Embryonic facial prominence (tissue), 1 donor: ENCODE measurements around the gene ANKRD44.

Source experiments
- DNase-seq: peaks from one replicate; pipeline ENCODE4 v3.0.0-alpha.2; 2016; ENCODE audit errors: extremely low spot score

ANKRD44 gene

DNA sequence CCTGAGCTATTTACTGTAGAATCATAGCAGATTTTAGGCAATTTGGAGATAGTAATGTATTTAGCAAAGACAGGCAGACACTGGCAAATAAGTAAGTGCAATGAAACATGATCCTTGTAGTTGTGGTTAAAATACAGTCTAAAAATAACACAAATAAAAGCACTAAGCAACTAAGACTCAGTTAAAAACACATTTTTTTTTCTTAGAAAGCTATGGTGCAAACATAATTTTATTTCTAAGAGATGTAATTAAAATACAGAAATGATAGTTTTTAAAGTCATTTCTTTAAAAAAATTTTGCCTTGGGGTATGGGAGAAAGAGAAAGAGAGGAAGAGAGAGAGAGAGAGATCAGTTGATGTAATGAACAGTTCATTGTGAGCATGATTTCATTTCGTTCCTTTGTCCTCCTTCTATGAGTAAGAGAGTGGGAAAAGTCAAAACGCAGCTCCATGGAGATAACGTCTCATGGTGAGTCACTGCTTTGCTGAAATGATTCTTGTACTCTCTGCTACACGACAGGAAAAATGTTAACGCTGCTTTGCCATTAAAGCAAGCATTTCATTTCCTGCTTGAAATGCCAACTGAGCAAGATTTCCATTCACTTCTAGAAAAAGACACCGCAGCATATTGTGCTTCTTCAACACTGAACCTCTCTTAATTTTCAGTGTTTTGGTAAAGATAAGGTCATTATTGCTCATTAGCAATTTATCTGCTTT is 322.8 kb downstream of the ANKRD44 start:
- no peak for DNase-seq

DNA sequence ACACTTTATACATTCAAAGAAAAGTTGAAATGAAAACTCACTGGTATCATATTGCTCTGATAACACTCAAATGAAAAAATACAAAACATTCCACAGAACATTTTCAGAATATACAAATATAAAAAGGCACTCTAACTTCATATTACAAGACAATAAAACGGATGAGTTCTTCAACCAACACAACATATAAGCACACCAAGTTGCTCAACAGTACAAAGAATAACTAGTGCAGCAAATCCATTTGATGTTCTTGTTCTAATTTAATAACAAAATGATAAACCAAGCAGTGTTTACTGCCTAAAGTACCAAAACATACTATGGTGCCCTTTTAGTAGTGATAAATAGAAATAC is 323.3 kb downstream of the ANKRD44 start:
- no peak for DNase-seq

DNA sequence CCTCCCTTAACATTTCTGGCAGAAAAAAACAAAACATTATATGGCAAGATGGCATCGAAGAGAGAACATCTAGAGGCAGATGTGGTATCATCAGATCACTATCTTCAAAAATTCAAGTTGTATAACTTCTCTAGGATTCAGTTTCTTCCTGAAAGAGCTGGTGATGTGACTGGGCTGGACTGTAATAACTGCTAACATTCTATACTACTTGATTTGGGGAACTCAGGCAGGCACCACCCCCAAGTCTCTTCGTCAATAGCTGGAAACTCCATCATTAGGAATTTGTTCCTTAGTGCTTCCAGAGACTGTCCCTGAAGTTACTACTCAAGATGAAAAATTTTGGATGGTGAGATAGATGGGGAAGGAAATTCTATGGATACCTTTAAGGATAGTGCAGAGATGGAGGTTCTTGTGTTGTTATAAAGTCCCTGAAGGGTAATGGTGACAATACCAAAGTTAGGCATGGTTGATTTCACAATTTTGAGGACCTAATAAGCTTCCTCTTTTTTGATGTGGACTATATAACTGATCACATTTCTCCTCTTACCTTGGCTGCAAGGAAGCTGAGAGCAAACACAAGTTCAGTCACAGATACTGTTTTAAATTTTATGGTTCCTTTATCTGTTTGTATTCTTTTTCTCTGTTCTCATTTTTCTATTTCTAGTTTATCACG is 324.9 kb downstream of the ANKRD44 start:
- DNase-seq, result no peak

DNA sequence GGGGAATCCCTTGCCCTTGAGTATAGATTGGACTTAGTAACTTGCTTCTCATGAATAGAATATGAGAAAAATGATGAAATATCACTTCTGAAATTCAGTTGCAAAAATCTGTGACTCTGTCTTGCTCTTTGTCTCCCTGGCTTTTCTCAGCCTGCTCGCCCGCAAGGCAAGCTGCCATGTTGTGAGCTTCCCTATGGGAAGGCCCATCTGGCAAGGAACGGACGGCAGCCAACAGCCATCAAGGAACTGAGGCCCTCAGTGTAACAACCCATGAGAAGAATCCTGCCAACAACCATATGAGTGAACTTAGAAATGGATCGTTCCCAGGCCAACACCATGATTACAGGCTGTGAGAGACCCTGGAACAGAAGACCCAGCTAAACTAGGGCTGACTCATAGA is 325.7 kb downstream of the ANKRD44 start:
- DNase-seq, result no peak

DNA sequence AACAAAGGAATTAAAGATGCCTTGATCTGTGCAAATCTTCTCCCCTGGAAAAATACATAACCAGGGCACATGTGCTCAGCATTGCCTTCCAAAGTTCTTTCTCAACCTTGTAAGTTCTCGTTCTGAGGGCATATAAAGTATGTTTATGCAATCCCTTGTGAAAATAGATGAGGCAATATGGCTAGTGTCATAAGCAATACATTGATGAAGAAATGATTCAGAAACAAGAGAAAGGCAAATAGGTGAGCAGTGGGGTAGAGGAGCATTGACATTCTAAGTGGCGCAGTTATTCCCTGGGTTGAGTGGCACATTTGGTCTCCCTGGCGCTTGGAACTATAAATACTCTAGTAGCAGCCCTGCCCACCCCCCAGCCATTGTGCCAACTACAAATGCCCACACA is 326.6 kb downstream of the ANKRD44 start:
- DNase-seq, result no peak

DNA sequence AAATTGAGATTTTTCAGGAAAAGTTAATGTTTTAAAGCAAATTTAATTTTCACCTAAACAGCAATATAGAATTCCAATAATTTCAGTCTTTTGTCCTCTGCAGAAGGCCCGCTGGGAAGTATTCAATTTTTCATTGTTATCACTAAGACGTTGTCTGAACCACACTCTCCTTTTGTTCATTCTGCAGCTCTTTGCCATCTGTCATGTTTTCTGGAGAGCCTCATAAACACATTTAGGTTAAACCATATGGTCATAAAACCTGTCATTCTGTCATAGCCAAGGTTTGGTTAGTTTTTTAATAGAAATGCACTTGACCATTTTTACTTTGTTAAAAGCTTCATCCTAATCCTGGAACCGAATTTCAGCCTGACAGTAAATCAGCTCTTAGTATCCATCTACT is 330.1 kb downstream of the ANKRD44 start:
- no peak for DNase-seq

DNA sequence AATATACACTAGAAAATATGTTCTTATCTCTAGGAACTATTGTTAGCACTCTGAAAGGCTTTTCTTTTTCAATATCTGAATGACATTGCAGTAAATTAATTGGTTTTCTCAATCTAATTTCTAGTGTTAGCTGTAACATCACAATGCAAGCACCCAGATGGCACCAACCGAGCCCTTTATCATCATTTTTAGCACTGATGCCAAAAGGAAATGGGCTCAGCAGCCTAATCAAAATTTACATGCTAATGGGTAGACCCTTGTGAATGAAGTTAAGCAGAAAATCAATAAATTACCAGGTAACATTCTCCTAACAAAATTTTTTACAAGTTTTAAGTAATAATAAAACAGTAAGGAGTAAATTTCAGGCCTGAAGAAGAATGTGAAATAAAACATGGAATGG is 330.6 kb downstream of the ANKRD44 start:
- DNase-seq, result no peak

DNA sequence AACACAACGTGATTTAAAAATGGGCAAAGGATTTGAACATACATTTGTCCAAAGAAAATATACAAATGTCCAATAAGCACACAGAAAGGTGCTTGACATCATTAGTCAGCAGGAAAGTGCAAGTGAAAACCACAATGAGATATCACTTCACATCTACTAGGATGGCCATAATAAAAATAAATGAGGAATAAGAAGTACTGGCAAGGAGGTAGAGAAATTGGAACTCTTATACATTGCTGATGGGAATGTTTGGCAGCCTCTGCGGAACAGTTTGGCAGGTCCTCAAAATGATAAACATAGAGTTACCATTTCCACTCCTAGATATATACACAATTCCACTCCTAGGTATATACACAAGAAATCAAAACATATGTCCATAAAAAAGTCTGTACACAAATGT is 333.1 kb downstream of the ANKRD44 start:
- DNase-seq, result no peak

DNA sequence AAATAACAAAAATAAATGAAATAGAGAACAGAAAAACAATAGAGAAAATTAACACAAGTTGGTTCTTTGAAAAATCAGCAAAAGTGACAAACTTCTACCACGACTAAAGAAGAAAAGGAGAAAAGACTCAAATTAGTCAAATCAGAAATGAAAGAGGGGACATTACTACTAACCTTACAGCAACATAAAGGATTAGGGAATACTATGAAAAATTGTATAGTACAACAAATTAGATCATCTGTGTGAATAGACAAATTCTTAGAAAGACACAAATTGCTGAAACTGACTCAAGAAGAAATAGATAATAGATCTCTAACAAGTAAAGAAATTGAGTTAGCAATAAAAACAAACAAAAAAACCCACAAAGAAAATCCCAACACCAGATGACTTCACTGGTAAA is 335.6 kb downstream of the ANKRD44 start:
- no peak for DNase-seq

DNA sequence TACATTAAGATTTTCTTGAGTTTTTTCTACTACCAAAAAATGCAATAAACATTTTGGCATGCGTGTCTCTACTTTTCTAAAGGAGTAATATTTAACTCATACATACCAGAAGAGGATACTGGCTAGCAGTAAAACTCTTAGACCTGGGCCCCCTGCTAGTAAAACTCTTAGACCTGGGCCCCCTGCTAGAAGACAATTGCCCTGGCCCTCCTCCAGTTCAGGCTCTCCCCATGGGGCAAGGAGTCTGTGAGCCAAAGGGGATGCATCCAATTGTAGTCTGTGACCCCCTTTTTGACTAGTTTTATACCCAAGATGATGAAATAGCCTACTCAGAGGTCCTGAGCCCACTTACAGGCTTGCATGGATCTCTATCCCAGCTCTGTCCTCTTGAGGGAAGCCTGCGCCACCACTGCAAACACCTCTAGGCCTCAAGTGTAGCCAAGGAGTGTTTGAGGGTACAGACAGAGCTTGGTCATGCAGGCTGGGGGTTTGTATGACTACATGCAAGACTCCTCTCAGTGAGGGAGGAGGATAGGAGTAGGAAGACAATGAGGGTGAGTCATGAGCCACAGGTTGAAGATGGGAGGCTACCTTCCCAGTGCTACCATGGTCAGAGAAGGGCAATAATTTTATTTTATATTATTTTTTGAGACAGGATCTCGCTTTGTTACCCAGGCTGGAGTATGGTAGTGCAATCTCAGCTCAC is 338.9 kb downstream of the ANKRD44 start:
- DNase-seq, result no peak

DNA sequence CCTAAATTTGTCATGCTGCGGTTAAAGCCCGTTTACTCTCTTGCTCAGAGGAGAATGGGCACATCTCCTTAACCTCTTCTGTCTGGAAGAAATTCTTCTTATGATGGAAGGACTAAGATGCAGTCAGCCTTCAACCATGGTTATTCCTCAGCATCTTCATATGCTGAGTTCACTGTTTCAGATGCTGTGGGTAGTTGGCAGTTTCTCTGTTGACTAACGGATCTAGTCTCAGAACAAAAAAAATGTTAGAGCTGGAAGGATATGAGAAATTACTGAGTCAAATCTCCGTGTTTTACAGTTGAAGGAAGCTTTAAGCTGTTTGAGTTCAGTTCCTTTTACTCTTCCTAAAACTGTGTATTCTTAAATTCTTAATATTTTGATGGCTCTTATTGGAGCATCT is 340.5 kb downstream of the ANKRD44 start:
- no peak for DNase-seq

DNA sequence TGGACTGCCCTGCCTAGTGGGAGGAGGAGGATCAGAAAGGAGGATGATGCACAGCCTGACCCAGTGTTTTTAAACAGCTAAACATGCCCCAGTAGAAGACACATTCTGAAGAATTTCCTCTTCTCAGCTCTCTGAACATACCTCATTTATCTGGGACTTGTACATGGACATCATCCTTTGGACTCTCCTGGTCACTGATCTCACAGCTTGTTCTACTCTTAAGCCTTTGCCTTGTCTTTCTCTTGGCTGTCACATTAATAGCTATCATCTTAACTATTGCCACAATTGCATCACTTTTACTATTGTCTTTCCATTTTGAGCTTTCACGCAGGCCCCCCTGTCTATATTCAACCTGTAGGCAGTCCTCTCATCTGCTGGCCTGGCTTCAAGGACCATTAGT is 342.1 kb downstream of the ANKRD44 start:
- DNase-seq, result no peak

DNA sequence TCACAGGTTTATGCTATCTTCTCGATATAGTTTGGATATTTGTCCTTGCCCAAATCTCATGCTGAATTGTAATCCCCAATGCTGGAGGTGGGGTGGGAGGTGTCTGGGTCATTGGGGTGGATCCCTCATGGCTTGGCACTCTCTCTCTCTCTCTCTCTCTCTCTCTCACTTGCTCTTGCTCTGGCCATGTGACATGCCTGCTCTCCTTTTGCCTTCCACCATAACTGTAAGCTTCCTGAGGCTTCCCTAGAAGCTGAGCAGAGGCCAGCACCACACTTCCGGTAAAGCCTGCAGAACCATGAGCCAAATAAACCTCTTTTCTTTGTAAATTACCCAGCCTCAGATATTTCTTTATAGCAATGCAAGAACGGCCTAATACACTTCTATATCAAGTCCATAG is 342.8 kb downstream of the ANKRD44 start:
- DNase-seq, result no peak

DNA sequence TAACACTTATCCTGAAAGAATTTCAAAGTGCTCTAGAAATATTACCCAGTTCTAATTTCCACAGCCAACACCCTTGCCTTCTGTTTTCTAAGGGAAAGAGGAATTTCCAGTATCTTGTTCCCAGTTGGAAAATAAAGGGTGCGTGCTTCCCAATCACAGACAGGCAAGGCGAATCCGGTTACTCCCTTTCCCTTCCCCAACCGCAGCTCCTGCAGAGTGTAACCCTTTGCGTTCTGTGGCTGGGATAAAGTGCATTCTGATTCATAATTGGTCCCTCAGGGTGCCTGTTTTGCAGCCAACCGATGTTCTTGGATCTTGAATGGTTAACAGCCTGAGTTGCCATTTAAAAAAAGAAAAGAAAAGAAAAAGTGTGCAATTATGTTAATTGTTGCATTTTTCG is 343.5 kb downstream of the ANKRD44 start:
- no peak for DNase-seq

DNA sequence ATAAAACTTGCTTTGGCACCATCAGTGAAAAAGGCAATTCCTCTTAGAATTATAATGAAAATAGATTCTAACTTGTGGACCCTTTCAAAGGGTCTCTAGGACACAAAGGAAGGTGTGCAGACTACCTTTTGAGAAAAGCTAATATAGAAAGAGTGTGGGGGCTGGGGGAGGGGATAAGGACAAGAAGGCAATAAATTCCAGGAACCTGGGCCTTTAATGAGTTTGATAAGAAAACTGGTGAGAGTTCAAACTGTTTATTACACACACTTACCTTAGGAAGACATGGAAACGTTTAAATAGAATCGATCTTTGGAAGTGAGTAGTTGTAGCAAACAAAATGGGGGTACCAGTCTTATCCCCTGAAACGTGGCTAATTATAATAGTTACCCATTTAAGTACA is 344.5 kb downstream of the ANKRD44 start:
- DNase-seq, result no peak

DNA sequence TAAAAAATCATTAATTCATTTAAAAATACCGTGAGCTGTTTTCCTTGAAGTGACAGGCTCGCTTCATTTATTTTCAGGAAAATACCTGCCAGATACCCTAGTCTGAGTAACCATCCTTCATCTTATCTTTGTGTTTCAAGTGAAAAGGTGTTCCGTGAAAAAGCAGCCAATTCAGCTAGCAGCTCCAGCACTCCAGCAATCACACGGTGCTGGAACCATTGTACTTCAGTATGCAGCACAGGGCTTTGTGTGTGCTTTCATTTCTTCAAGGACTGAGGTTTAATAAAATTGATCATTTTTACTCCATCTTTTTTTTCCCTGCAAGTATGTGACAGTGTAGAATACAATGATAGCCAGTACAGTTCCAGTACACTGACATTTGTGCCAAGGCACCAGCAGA is 344.9 kb downstream of the ANKRD44 start:
- no peak for DNase-seq

DNA sequence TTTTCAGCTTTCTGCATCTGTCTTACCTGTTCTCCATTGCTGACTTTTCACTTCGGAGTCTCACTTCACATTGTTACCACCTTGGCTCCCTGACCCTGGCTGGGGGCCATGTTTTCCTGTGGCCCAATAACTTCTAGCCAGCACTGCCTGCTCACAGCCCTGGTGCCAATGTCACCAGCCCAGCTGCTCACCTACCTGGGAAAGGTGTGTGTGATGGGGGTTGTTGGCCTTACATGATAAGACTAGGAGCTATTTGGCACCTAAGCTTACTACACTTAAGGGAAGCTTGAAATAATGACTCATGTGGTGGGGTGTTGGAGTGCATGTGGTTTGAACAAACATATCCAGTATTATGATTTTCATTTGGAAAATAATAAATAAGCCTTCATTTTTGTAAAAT is 346.6 kb downstream of the ANKRD44 start:
- DNase-seq, result no peak

DNA sequence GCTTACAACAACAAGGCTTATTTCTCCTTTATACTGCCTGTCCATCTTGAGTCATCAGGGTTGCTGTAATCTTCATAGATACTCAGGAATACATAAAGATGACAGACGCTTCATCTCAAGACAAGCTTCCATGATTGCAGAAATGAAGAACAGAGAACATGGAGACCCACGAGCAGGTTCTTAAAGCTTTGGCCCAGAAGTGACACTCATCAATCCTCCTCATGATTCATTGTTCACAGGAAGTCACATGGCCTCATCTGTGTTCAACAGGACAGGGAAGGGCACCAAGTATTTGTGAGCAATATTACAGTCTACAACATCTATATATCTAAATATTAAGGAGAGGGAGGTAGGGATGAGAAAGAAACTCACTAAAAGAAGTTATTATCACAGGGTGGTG is 347.5 kb downstream of the ANKRD44 start:
- no peak for DNase-seq

DNA sequence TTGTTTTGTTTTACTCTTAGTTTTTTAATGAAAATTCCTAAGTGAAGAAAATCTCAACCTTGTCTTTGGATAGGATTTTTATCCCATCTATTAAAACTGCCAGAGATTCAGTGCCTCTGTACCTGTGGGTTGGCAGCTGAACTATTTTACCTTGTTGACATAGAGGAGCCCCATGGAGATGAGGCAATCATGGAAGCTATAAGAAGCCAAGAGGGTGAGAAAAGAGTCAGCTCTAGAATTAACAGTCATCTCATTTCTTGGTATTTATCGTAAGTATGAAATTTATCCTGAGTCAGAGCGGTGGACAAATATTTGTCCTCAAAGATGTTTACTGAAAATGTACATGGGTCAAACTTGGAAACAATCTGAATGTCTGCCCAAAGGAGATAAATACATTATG is 348.3 kb downstream of the ANKRD44 start:
- DNase-seq, result no peak

DNA sequence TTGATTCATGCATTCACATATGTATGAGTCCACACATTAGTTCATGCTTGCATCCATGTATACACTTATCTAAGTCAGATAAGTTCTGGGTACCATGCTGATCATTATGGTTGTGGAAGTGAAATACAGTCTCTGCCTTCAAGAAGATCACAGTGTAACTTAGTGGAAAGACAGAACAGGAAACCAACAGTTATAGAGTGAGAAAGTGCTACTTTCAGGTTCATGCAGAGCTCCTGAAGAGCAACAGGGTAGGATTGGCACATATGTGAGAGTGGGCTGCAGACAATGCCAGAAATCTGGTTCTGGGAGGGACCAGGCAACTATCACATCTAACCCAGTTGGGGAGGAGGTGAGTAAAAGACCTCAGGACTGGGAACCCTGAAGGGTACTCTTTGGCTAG is 348.7 kb downstream of the ANKRD44 start:
- DNase-seq, result no peak

DNA sequence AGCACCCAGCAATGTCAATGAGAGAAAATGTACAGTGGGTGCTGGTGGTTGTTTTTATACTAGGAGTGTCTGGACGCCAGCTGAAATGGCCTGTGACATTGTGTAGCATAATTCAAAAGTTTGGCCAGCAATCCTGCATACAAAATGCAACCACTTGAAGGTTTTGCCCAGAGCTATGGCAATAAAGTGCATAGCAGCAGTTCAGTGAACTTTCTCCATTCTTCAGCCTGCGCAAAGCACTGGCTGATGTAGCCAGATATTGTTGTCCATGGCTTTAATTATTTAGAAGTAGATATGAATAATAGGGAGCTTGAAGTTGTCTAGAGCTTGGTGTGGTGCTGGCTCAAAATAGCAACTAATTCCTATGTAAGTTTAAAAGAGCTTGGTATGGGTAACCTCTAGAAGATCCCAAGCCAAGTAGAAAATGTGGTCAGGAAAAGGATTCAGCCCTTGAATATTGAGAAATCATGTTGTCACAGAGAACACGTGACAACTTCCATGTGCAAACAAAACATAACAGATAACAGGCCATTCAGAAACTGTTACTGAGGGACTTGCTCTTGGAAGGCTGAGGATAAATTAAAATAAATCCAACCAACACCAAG is 350.7 kb downstream of the ANKRD44 start:
- no peak for DNase-seq

DNA sequence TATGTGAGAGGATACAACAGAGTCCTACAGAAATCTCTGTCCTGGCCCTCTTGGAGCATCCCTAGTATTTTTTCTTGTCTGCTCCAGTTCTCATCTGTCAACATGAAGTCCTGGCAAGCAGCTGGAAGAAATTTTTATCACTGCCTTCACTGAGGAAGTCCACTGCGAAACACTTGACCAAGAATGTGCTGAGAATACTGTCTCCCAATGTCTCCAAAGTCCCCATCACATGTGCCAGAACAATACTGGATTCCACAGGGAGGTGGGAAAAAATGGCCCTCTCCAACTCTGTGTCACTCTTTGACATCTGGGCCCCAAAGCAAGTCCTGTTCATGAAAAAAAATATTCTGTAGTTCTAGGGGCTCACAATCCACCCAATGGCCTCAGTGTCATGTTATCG is 351.3 kb downstream of the ANKRD44 start:
- no peak for DNase-seq
